ENCODE measurements around the gene DDX47.

Gene DDX47

DNA sequence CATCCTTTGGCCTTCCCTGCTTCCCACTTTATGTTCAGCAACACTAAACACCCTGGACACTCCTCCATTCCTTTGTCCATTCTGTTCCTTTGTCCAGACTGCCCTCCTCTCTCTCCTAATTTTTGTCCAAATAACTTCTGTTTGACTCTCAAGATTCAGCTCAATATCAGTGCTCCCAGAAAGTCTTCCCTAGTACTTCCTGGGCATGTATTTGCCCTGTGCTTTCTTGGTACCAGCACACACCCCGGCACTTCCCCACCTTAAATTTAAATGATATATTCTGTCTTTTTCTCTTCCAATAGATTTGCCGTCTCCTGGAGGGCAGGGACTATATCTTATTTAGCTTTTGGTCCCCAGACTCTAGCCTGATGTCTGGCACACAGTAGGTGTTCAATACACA is 34.1 kb upstream of the DDX47 start:
- H3K4me3 ChIP-seq (ENCODE audit: low read length), result no peak overlapping the region
- no peak for TF ChIP-seq CTCF (IDR thresholded peaks at IDR 0.05; ENCODE audit: insufficient read depth, low read depth, low read length, missing control alignments)
- DNase-seq (ENCODE audit: low read depth), result no peak

GRCh38 chr12:12779529-12779928 is 33.6 kb upstream of the DDX47 start:
- TF ChIP-seq CTCF (IDR thresholded peaks at IDR 0.05; ENCODE audit: insufficient read depth, low read depth, low read length, missing control alignments), result no peak
- DNase-seq (ENCODE audit: low read depth), result peak; percentile 94
- no peak overlapping the region for H3K4me3 ChIP-seq (ENCODE audit: low read length)

- DNase-seq (ENCODE audit: low read depth), result no peak
- H3K4me3 ChIP-seq (ENCODE audit: low read length), result no peak overlapping the region
- no peak for TF ChIP-seq CTCF (IDR thresholded peaks at IDR 0.05; ENCODE audit: insufficient read depth, low read depth, low read length, missing control alignments)
Observed at GRCh38 chr12:12784116-12784515, 29.0 kb upstream of the DDX47 start.

DNA sequence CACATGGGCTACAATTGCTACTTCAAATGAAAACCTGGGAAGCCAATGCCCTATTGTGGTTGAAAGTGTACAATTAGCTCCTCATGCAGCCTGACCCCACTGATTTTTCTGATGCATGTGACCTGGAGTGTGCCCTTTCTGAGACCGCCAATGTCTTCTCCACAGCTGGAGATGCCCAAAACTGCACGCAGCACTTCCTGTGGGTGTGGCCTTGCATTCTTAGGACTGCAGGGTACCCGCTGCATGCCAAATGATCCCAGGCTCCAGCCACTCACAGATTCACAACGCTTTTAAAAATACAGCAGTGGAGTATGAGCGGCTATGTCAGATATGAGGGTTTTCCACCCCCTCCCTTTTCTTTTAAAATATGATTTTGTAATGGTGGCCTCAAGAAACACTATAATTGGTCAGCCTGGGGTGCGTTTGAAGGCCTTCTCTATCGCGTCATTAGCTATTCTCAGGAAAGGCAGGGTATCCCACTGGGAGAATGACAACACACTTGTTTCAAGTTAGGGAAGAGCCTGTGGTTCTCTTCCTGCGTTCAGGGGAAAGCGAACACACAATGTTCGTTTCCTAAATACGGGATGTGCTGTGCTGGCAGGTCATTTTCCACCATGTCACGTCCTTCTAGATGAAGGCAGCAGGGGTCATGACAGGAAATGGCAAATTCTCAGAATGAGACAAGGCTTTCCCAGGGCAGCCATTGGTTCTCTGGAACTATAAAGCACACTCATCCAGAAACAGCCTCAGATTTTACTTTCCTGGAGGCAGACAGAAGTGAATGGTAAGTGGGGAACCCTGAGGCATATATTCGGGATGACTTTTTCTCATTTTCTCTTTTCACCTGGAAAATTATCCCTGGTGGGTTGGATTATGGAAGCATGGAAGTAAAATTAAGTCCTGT is 28.0 kb upstream of the DDX47 start, which contains the start of gene APOLD1:
Gene APOLD1, plus strand, starts transcription at position 749 of the 904 bp plus-strand sequence. Its CDS starts 33 bp downstream, at position 782.
- H3K4me3 ChIP-seq (ENCODE audit: low read length), result peak within 1 kb of the TSS; percentile 65
- no peak for TF ChIP-seq CTCF (IDR thresholded peaks at IDR 0.05; ENCODE audit: insufficient read depth, low read depth, low read length, missing control alignments)
- no peak for DNase-seq (ENCODE audit: low read depth)

- no peak for DNase-seq (ENCODE audit: low read depth)
- no peak for TF ChIP-seq CTCF (IDR thresholded peaks at IDR 0.05; ENCODE audit: insufficient read depth, low read depth, low read length, missing control alignments)
- peak overlapping the region; percentile 65 for H3K4me3 ChIP-seq (ENCODE audit: low read length)
Observed at GRCh38 chr12:12786351-12786705, 26.8 kb upstream of the DDX47 start.

GRCh38 chr12:12786706-12787601 is 26.2 kb upstream of the DDX47 start:
- H3K4me3 ChIP-seq (ENCODE audit: low read length), result peak overlapping the region; percentile 65
- TF ChIP-seq CTCF (IDR thresholded peaks at IDR 0.05; ENCODE audit: insufficient read depth, low read depth, low read length, missing control alignments), result no peak
- peak; percentile 84 for DNase-seq (ENCODE audit: low read depth)
